ENCODE results near the gene ELANE. TPM values are rescaled to one million over a fixed set of nuclear protein-coding genes. Genes with fewer than 3 reads are reported as not detected.
A peak's percentile ranks its signal among the peaks of the same experiment; 100 is the strongest.
"Not testable (repeated sequence)": the region's sequence is repeated elsewhere in the genome, so short reads cannot be mapped to it uniquely, and the experiment has no call there.

Gene ELANE
- total RNA-seq, 2 donors from 2014 or later: 0.41 TPM; not detected in 1

DNA sequence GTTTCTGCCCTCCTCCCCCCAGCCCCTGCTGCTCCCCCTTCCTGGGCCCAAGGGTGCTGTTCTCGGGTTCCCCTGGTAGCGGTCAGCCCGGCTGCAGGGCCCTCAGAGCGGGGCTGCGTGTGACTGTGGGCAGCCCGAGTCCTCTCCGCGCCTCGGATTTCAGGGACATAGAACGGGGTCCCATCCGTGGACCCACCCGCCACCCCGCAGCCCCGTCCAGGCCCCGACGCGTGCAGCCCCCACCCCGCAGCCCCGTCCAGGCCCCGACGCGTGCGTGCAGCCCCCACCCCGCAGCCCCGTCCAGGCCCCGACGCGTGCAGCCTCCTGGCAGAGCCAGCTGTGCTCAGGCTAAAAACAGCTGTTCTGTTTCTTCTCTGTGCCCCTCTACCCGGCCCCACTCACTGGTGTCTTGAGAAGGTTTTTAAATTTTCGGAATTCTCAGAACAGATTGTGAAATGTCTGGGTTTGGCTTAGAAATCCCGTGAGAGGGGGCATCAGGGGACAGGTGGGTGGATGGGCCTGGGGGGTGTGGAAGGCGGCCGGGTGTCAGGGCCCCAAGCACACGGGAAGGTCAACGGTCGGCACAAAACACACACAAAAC lies 16.8 kb upstream of the ELANE start:
- ATAC-seq (ENCODE audit: insufficient number of reproducible peaks, low FRiP score, low read depth): no peak

GRCh38 chr19:840519-841206 lies 11.4 kb upstream of the ELANE start, which contains the start of gene PRTN3:
Gene PRTN3 (plus strand): TSS chr19:840999. CDS start chr19:841009, 10 bp downstream.
- TF ChIP-seq CTCF (IDR thresholded peaks at IDR 0.05): no peak
- Histone ChIP-seq H3K27ac (no peak within 1 kb of the TSS), H3K9me3 (no peaks in the 10 kb centered on the region), H3K36me3 (no peaks in the 10 kb centered on the region), H3K27me3 (replicated peaks; ENCODE audit: insufficient read depth) (peaks cover 9% of the 10 kb centered on the region), H3K4me3 (no peak within 1 kb of the TSS), H3K4me1 (ENCODE audit: control insufficient read depth in 1 of 2, low read depth in 2 of 2) (peaks cover 5 to 9% of the 10 kb centered on the region in 2 donors)
- DNase-seq (ENCODE audit: low spot score) (no peak), ATAC-seq (ENCODE audit: insufficient number of reproducible peaks, low FRiP score, low read depth) (no peak)

More for the DNA sequence above, 16.8 kb upstream of the ELANE start:
- Histone ChIP-seq H3K36me3 (no peaks in the 10 kb centered on the region), H3K27me3 (replicated peaks; ENCODE audit: insufficient read depth) (peaks cover 5% of the 10 kb centered on the region), H3K27ac (no peak overlapping the region), H3K9me3 (no peaks in the 10 kb centered on the region), H3K4me3 (no peak overlapping the region), H3K4me1 (ENCODE audit: control insufficient read depth in 1 of 2, low read depth in 2 of 2) (no peaks in the 10 kb centered on the region)
- no peak for DNase-seq (ENCODE audit: low spot score)
- TF ChIP-seq CTCF (IDR thresholded peaks at IDR 0.05): no peak

- H3K27me3 ChIP-seq (replicated peaks; ENCODE audit: insufficient read depth): peaks cover 16% of the 10 kb centered on the region
- not testable (repeated sequence) for DNase-seq (ENCODE audit: low spot score); ATAC-seq (ENCODE audit: insufficient number of reproducible peaks, low FRiP score, low read depth); H3K4me1 ChIP-seq (ENCODE audit: control insufficient read depth in 1 of 2, low read depth in 2 of 2); H3K36me3 ChIP-seq; H3K27ac ChIP-seq; H3K9me3 ChIP-seq; H3K4me3 ChIP-seq
These were observed 9.3 kb upstream of the ELANE start for GRCh38 chr19:842802-843179.

- no peak for TF ChIP-seq CTCF (IDR thresholded peaks at IDR 0.05)
These were observed 8.8 kb upstream of the ELANE start for GRCh38 chr19:843180-843835.

GRCh38 chr19:843836-844545 lies 8.1 kb upstream of the ELANE start:
- no peak overlapping the region for H3K27ac ChIP-seq
- peaks cover 14% of the 10 kb centered on the region for H3K27me3 ChIP-seq (replicated peaks; ENCODE audit: insufficient read depth)
- peak overlapping the region; percentile 35 for H3K4me3 ChIP-seq
- H3K36me3 ChIP-seq: no peaks in the 10 kb centered on the region
- TF ChIP-seq CTCF (IDR thresholded peaks at IDR 0.05): no peak
- peaks cover 5 to 9% of the 10 kb centered on the region in 2 donors for H3K4me1 ChIP-seq (ENCODE audit: control insufficient read depth in 1 of 2, low read depth in 2 of 2)
- ATAC-seq (ENCODE audit: insufficient number of reproducible peaks, low FRiP score, low read depth) (no peak), DNase-seq (ENCODE audit: low spot score) (no peak)
- no peaks in the 10 kb centered on the region for H3K9me3 ChIP-seq

More at GRCh38 chr19:843180-843835, 8.8 kb upstream of the ELANE start:
- H3K9me3 ChIP-seq: no peaks in the 10 kb centered on the region
- no peak for ATAC-seq (ENCODE audit: insufficient number of reproducible peaks, low FRiP score, low read depth)
- H3K36me3 ChIP-seq: no peaks in the 10 kb centered on the region
- no peak overlapping the region for H3K27ac ChIP-seq
- H3K4me1 ChIP-seq (ENCODE audit: control insufficient read depth in 1 of 2, low read depth in 2 of 2): peaks cover 5 to 9% of the 10 kb centered on the region in 2 donors
- DNase-seq (ENCODE audit: low spot score): no peak
- H3K27me3 ChIP-seq (replicated peaks; ENCODE audit: insufficient read depth): peaks cover 16% of the 10 kb centered on the region
- peak overlapping the region; percentile 35 for H3K4me3 ChIP-seq

Measured in thoracic aorta (tissue), 2 donors.